ENCODE results near the gene GRIP2. TPM values are rescaled to one million over a fixed set of nuclear protein-coding genes. Genes with fewer than 3 reads are reported as not detected.

Gene GRIP2
- total and polyA plus RNA-seq, 9 of the 15 experiments (the other 6 are each of a cell fraction or from before 2014, with no cell fraction given) = 0.01 TPM; not detected in 7

DNA sequence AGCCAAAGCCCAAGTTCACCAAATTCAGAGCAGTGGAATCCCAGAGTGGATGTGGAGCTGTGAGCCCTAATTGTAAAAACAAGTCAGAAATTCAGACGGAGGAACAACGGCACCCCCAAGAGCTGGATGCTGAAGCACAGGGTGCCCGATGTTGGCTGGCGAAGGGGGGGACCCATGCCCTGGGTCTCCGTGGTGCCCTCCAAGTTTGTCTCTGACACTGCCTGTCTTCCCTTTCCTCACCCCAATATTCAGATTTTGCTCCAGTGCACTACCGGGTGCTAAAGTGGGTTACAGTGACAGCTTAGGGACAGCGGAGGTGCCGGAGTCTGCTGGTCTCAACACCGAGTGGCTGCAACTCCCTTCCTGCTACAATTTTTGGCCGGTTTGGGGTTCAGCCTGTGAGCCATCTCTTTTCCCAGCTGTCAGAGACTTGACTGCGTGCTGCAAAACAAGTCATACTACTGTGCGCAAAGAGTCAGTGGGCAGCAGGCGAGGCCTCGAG is 6.6 kb downstream of the GRIP2 start (continued):
- TF ChIP-seq YY1 (IDR thresholded peaks at IDR 0.05; ENCODE audit: borderline replicate concordance in 1 of 3, control insufficient read depth in 1 of 3, extremely low read depth in 1 of 3, insufficient read depth in 3 of 3, insufficient read length in 1 of 3, insufficient replicate concordance in 2 of 3, low read depth in 1 of 3, low read length in 2 of 3) = no peak
- TF ChIP-seq, protein P1, sequence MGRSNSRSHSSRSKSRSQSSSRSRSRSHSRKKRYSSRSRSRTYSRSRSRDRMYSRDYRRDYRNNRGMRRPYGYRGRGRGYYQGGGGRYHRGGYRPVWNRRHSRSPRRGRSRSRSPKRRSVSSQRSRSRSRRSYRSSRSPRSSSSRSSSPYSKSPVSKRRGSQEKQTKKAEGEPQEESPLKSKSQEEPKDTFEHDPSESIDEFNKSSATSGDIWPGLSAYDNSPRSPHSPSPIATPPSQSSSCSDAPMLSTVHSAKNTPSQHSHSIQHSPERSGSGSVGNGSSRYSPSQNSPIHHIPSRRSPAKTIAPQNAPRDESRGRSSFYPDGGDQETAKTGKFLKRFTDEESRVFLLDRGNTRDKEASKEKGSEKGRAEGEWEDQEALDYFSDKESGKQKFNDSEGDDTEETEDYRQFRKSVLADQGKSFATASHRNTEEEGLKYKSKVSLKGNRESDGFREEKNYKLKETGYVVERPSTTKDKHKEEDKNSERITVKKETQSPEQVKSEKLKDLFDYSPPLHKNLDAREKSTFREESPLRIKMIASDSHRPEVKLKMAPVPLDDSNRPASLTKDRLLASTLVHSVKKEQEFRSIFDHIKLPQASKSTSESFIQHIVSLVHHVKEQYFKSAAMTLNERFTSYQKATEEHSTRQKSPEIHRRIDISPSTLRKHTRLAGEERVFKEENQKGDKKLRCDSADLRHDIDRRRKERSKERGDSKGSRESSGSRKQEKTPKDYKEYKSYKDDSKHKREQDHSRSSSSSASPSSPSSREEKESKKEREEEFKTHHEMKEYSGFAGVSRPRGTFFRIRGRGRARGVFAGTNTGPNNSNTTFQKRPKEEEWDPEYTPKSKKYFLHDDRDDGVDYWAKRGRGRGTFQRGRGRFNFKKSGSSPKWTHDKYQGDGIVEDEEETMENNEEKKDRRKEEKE (IDR thresholded peaks at IDR 0.05; ENCODE audit: borderline replicate concordance in 1 of 2, control insufficient read depth in 1 of 2, low read depth in 2 of 2, low read length in 1 of 2) = no peak
- TF ChIP-seq, protein P2, sequence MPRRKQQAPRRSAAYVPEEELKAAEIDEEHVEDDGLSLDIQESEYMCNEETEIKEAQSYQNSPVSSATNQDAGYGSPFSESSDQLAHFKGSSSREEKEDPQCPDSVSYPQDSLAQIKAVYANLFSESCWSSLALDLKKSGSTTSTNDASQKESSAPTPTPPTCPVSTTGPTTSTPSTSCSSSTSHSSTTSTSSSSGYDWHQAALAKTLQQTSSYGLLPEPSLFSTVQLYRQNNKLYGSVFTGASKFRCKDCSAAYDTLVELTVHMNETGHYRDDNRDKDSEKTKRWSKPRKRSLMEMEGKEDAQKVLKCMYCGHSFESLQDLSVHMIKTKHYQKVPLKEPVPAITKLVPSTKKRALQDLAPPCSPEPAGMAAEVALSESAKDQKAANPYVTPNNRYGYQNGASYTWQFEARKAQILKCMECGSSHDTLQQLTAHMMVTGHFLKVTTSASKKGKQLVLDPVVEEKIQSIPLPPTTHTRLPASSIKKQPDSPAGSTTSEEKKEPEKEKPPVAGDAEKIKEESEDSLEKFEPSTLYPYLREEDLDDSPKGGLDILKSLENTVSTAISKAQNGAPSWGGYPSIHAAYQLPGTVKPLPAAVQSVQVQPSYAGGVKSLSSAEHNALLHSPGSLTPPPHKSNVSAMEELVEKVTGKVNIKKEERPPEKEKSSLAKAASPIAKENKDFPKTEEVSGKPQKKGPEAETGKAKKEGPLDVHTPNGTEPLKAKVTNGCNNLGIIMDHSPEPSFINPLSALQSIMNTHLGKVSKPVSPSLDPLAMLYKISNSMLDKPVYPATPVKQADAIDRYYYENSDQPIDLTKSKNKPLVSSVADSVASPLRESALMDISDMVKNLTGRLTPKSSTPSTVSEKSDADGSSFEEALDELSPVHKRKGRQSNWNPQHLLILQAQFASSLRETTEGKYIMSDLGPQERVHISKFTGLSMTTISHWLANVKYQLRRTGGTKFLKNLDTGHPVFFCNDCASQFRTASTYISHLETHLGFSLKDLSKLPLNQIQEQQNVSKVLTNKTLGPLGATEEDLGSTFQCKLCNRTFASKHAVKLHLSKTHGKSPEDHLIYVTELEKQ (CRISPR knock-in tag; IDR thresholded peaks at IDR 0.05) = no peak
- no peak for TF ChIP-seq NUFIP1 (IDR thresholded peaks at IDR 0.05; ENCODE audit: partially characterized antibody)
- no peak for TF ChIP-seq BDP1 (IDR thresholded peaks at IDR 0.05; ENCODE audit: insufficient read depth, insufficient read length)
- TF ChIP-seq POLR2H (tag; IDR thresholded peaks at IDR 0.05; ENCODE audit: low read depth) = no peak
- no peak for TF ChIP-seq ZNF695 (CRISPR knock-in tag; IDR thresholded peaks at IDR 0.05)
- TF ChIP-seq CHD4 (IDR thresholded peaks at IDR 0.05; ENCODE audit: insufficient read depth, insufficient replicate concordance, low read depth, low read length, poor library complexity, severe bottlenecking) = no peak
- TF ChIP-seq CCNT2 (IDR thresholded peaks at IDR 0.05; ENCODE audit: borderline replicate concordance, extremely low read depth, insufficient read length, low read depth, low read length) = no peak
- no peak for TF ChIP-seq DMBX1 (CRISPR knock-in tag; IDR thresholded peaks at IDR 0.05; ENCODE audit: borderline replicate concordance)
- TF ChIP-seq RFX5 (IDR thresholded peaks at IDR 0.05; ENCODE audit: low read depth, low read length) = no peak
- TF ChIP-seq SIRT6 (IDR thresholded peaks at IDR 0.05; ENCODE audit: low read depth, low read length) = no peak
- TF ChIP-seq HNRNPLL (IDR thresholded peaks at IDR 0.05; ENCODE audit: low read depth, low read length, poor library complexity, severe bottlenecking) = no peak

Data from K562 (cell line).